GM21529 (cell line): ENCODE measurements around the gene AMDHD2.
A peak's percentile ranks its signal among the peaks of the same experiment; 100 is the strongest.

Experiments used
- ATAC-seq: cut with Tn5 transposase; IDR thresholded peaks from one replicate; pipeline ENCODE4 v1.9.1; 2021; ENCODE audit not compliant: unreplicated experiment

Gene AMDHD2

DNA sequence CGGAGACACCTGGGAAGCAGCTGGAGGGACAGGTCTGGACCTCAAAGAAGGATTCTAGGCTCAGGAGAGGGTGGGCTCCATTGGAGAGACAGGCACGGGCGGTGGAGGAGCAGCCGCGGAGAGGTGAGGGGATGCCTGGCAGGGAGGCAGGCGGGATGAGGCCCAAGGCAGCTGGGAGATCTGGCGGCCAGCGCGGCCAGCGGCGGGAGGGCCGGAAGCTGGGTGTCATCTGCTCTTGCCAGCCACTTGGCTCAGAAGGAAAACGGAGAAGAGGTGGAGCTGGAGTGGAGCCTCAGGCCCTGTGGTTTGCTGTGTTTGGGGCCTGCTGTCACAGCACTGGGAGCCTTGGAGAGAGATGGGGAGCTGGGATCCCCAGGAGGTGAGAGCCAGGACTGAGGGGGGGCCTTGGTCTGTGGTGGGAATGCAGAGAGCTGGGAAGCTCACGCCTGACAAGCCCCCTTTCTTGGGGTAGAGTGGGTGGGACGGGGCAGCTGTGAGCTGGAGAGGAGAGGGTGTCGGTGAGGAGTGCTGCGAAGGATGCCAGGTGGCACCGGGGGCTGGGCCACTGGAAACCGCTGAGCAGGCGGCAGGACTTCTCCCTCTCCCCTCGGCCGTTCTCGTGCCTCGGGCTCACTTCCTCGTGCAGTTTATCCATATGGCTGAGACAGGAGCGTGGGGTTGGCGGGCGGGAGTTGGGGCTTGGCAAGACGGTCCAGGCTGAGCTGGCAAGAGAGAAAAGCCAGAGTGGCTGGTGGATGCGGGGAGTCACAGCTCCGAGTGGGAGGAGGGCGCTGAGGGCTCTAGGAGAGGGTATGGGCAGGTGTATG, 37.2 kb upstream of the AMDHD2 start:
- ATAC-seq, result no peak

GRCh38 chr16:2483939-2484897, 36.0 kb upstream of the AMDHD2 start:
- ATAC-seq, result no peak

DNA sequence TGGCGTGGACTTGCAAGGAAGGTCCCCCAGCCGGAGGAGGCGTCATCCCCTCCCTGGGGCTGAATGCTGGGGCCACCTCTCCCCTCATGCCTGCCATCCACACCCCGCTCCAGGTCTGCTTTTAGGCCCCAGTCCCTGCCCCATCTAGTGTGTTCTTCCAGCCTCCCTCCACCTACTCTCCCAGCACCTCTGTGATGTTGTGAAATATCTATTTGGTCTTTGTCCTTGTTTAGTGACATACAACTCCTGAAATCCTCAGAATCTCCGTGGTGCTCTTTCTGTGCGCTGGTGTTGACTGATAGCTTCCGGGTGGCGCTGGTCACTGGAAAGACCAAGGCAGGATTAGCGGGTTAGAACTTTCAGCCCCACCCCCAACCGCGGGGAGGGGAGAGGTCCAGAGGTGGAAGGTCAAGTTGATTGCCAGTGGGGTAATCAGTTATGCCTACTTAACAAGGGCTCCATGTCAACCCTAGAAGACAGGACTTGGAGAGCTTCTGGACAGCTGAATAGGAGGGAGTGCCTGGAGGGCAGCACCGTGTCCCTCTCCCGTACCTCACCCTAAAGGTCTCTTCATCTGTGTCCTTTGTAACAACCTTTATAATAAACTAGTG, 35.2 kb upstream of the AMDHD2 start:
- no peak for ATAC-seq

- ATAC-seq, result no peak
Measured at GRCh38 chr16:2485811-2486507, 34.2 kb upstream of the AMDHD2 start.

DNA sequence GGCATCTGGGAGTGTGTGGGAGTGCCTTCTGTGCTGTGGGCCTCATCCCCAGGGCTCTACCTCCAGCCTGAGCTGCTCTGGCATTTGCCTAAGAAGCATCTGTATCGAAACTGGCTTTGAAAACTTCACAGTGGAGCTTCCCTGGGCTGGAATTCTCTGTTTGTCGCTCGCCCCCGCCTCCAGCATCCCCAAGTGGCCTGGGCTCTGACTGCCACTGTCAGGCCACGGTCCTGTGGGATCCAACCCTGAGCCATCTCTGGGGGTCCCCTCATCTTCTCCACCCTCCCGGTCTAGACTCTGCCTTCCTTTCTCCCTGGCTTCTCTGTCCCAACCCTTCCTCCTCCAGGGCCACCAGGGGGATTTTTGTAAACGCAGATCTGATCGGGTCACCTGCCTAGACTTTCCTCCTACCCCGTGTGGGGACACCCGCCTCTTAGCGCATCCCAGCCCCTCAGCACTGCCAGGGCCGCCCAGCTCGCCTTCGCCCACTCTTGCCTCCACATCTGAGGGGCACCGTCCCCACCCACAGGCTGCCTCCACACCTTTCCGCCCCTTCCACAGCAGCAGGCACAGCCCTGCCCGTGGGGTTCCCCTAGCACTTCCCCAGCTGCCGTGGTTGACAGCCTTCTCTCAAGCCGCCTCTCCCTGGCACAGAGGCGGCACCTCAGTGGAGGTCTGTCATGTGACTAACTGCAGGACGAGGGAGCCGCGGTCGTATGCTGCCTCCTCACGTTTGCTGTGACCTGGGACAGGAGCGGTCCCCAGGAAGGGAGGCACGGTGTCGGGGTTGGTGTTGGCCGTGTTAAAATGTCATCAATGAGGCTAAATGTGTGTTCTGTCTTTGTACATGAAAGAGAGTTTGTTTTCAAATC, 33.3 kb upstream of the AMDHD2 start:
- ATAC-seq, result peak; percentile 69

GRCh38 chr16:2487517-2487842, 32.7 kb upstream of the AMDHD2 start:
- ATAC-seq, result no peak

GRCh38 chr16:2487903-2488531, 32.2 kb upstream of the AMDHD2 start:
- no peak for ATAC-seq

DNA sequence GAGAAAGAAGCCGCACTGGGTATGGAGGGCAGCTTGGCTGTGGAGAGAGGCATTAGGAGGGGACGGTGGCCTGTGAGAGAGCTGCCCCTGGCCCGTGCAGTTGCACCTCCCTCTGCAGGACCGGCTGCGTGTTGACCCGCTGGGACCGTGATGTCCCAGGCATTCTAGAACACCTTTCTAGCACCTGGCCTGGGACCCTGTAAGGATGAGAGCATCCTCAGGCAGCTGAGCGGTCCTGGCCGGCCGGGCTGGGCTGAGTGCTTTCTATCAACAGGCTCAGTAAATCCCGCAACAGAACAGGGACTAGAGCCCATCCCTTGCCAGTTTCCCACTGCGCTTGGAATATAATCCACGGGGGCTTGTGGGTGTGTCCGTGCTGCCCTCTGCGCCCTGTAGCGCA, 30.6 kb upstream of the AMDHD2 start:
- ATAC-seq, result no peak

DNA sequence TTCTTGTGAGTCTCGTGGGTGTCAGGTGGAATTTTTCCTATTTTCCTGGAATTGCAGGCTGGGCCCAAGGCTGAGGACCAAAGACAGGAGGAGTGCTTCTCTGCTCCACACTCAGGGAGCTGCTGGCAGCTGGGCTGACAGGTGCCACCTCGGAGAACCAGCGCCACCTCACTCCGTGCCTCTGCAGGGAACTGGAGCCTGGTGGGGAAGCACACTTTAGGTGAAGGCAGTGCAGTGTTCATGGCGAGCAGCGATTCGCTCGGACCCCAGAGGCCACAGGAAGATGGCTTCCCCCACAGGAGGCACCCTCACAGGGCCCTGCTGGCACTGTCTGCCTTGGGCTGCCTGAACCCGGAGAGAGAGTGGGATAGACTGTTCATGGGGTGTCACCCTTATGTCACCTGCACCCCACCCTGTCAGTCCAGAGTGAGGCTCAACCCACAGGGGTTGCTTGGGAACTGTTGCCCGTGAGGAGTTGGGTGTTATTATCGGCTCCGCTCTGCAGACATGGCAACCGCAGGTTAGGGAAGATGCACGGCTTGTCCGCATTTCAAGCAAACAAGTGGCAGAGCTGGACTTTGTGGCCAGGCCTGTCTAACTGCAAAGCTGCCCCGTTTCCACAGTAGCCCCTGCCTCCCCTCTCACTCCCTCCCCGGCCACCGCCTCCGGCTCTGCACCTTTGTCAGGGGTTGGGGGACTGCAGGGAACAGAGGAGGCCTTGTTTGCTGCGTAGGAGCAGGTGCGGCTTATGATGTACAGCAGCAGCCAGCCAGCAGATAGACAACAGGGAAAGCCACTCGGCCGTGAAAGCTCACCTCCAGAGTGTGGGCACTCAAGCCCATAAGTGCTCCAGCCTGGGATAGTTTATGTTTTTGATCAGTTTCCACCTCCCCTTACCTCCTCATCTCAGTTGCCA, 29.7 kb upstream of the AMDHD2 start:
- no peak for ATAC-seq

DNA sequence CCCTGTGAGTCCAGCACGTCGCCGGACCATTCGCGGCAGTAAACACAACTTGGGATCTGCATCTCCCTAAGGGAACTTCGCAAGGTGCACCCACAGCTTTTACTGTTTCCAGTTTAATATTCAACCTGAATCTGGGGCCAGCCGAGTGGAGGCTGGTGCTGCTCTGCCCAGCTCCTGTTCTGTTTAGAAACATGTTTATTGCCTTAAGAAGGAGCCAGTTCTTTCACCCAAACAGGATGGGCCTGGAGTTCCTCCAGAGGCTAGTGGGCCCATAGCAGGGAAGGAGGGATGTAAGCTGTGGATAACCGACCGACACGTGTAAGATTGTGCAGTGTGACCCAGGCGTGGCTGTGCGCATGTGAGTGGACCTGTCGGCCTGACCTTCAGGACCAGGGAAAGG, 27.9 kb upstream of the AMDHD2 start:
- no peak for ATAC-seq

DNA sequence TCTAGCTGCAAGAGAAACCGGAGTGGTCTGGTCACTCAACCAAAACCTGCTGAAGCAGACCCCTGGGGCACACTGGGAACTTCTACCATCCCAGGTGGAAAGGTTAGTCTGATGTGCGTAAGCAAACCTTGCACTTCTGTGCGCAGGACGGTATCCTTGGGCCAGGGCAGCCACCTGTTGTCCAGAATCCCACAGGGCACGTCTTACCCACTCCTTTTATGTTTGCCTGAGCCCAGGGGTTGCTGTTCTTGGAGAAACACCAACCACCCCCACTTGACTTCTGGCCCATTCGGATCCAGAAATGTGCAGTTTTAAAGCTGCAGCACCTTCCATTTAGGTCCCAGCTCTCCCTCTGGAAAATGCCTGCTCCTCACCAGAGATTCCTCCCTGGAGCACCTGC, 26.6 kb upstream of the AMDHD2 start:
- ATAC-seq, result no peak

- ATAC-seq, result no peak
Measured at GRCh38 chr16:2494616-2495015, 25.6 kb upstream of the AMDHD2 start.

GRCh38 chr16:2495041-2495440, 25.1 kb upstream of the AMDHD2 start:
- no peak for ATAC-seq

DNA sequence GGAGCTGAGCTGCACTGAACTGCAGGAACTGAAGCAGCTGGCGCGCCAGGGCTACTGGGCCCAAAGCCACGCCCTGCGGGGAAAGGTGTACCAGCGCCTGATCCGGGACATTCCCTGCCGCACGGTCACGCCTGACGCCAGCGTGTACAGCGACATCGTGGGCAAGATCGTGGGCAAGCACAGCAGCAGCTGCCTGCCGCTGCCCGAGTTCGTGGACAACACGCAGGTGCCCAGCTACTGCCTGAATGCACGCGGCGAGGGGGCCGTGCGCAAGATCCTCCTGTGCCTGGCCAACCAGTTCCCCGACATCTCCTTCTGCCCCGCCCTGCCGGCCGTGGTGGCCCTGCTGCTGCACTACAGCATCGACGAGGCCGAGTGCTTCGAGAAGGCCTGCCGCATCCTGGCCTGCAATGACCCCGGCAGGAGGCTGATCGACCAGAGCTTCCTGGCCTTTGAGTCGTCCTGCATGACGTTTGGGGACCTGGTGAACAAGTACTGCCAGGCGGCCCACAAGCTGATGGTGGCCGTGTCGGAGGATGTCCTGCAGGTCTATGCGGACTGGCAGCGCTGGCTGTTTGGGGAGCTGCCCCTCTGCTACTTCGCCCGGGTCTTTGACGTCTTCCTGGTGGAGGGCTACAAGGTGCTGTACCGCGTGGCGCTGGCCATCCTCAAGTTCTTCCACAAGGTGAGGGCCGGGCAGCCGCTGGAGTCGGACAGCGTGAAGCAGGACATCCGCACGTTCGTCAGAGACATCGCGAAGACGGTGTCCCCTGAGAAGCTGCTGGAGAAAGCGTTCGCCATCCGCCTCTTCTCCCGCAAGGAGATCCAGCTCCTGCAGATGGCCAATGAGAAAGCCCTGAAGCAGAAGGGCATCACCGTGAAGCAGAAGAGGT, 23.7 kb upstream of the AMDHD2 start:
- ATAC-seq, result no peak

DNA sequence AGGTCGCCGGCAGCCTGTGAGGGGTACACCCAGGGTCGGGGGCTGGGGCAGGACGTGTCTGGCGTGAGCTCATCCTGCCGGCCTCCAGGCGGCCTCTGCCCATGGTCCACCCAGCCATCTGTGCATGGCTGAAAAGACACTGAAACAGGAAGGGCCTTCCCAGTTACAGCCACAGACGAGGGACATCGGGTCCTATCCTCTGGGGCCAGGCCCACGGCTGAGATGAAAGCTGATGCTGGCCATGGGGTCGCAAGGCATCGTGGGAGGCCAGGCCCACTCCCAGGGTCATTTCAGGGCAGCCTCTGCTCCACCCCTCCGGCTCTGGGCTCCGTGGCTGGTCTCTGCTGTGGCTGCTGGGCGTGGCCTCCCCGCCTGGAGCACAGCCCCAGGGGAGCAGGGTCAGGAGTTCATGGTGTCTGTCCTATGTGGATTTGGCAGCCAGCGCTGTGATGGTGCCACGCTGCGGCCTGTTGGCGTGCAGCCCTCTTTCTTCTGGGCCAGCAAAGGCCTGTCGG, 23.0 kb upstream of the AMDHD2 start:
- ATAC-seq, result no peak

GRCh38 chr16:2497695-2498484, 22.3 kb upstream of the AMDHD2 start:
- no peak for ATAC-seq
